Measurements from ENCODE around the gene COQ8B.

GRCh38 chr19:40673397-40673796, 43.3 kb downstream of the COQ8B start:
- TF ChIP-seq ZNF8 (CRISPR knock-in tag; IDR thresholded peaks at IDR 0.05) (no peak), PATZ1 (CRISPR knock-in tag; IDR thresholded peaks at IDR 0.05; ENCODE audit: borderline replicate concordance) (no peak), ZFP3 (CRISPR knock-in tag; IDR thresholded peaks at IDR 0.05) (no peak), ZNF70 (CRISPR knock-in tag; IDR thresholded peaks at IDR 0.05) (no peak), SNAI2 (CRISPR knock-in tag; IDR thresholded peaks at IDR 0.05) (no peak), ZFP30 (CRISPR knock-in tag; IDR thresholded peaks at IDR 0.05) (no peak), RARB (CRISPR knock-in tag; IDR thresholded peaks at IDR 0.05) (no peak), ARNTL (CRISPR knock-in tag; IDR thresholded peaks at IDR 0.05; ENCODE audit: borderline replicate concordance, low read depth) (no peak), ESRRG (CRISPR knock-in tag; IDR thresholded peaks at IDR 0.05) (no peak)

Measured in SK-N-SH treated with all-trans-retinoic acid at 6 μM for 48 hours (cell line).